HepG2 (cell line): ENCODE data around the gene GRK5. TPM values are rescaled to one million over a fixed set of nuclear protein-coding genes. Genes with fewer than 3 reads are reported as not detected.

Experiments
- polyA plus RNA-seq, 8 experiments: library from polyadenylated mRNA; depleted of rRNA in 3 of 8; stranded (reverse) in 7 of 8; unstranded in 1 of 8; fragments of >200 nt; fragmentation: Illumina TruSeq in 4 of 8; extraction: Trizol in 4 of 8; gene quantifications; 2 replicates each; pipeline versions ENCODE4 v1.2.1 to v1.2.3, GENCODE V29; 2011 to 2016; ENCODE audit warnings: low read depth in 4 of 8, missing spikeins in 1 of 8, mixed read lengths in 1 of 8; ENCODE audit not compliant: insufficient read depth in 1 of 8
- total RNA-seq, 5 experiments: library from RNA; depleted of rRNA; stranded (reverse); fragments of >200 nt; fragmentation: Illumina TruSeq; extraction: Trizol; gene quantifications; 2 replicates each; pipeline ENCODE4 v1.2.3, GENCODE V29; 2016; ENCODE audit warnings: low read depth in 1 of 5
- TF ChIP-seq, protein P1 (sequence below), 2 experiments: IDR thresholded peaks; 2 replicates each; pipeline ENCODE4 v1.6.1; 2011 to 2012; ENCODE audit warnings: low read length in 2 of 2, borderline replicate concordance in 1 of 2, low read depth in 1 of 2, mild to moderate bottlenecking in 1 of 2, moderate library complexity in 1 of 2
- TF ChIP-seq, protein P2 (sequence below), 2 experiments: sonication (generic) in 1 of 2; formaldehyde crosslinking in 1 of 2; IDR thresholded peaks; 2 replicates each; pipeline versions ENCODE4 v1.4.0 to v1.6.1; 2018 to 2020; ENCODE audit warnings: missing genetic modification reagents in 2 of 2, borderline replicate concordance in 1 of 2, low read depth in 1 of 2, mild to moderate bottlenecking in 1 of 2, missing biosample characterization in 1 of 2
- TF ChIP-seq, protein P3 (sequence below): IDR thresholded peaks from 2 replicates; pipeline ENCODE4 v1.6.1; 2016; ENCODE audit warnings: mild to moderate bottlenecking

Gene GRK5
- total and polyA plus RNA-seq, 2 of the 13 experiments (the other 11 are each of a cell fraction or from before 2014, with no cell fraction given): 10.4 to 12.6 TPM

DNA sequence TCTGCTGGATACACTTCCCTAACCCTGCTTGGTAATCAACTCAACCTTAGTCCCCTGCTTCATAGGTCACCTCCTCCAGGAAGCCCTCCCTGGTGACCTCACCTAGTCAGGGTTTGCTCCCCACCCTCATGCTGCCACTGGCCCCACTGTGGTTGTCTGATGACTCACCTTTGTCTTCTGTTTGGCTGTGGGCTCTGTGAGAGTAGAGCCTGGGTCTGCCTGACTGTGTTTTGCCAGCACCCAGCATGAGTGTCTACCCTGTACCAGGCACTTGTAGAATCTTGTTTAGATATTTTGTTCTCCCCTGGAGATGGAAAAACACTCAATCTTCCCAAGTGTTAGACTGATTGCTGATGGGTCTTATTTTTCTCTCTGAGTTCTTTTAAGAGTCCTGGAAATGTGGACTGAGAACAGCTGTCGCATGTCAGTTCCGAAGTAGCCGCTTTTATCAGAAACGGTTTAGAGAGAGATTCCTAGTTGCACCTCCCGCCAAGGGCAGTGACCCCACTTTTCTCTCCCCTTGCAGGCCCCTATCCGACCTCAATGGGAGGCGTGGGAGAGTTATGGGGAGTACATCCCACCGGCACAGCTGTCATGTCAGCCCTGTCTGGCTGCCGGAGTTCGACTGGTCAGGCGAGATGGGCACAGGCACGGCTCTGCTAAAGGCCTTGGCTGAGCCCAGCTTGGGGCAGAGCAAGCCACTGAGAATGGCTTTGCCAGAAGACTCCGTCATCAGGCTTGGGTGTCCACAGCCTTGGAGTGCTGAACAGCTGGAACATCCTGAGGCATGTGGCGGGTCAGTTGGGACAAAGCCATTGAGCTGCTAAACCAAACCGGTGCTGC, 134.3 kb downstream of the GRK5 start (continued):
- TF ChIP-seq, protein P1, sequence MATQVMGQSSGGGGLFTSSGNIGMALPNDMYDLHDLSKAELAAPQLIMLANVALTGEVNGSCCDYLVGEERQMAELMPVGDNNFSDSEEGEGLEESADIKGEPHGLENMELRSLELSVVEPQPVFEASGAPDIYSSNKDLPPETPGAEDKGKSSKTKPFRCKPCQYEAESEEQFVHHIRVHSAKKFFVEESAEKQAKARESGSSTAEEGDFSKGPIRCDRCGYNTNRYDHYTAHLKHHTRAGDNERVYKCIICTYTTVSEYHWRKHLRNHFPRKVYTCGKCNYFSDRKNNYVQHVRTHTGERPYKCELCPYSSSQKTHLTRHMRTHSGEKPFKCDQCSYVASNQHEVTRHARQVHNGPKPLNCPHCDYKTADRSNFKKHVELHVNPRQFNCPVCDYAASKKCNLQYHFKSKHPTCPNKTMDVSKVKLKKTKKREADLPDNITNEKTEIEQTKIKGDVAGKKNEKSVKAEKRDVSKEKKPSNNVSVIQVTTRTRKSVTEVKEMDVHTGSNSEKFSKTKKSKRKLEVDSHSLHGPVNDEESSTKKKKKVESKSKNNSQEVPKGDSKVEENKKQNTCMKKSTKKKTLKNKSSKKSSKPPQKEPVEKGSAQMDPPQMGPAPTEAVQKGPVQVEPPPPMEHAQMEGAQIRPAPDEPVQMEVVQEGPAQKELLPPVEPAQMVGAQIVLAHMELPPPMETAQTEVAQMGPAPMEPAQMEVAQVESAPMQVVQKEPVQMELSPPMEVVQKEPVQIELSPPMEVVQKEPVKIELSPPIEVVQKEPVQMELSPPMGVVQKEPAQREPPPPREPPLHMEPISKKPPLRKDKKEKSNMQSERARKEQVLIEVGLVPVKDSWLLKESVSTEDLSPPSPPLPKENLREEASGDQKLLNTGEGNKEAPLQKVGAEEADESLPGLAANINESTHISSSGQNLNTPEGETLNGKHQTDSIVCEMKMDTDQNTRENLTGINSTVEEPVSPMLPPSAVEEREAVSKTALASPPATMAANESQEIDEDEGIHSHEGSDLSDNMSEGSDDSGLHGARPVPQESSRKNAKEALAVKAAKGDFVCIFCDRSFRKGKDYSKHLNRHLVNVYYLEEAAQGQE (IDR thresholded peaks at IDR 0.05; ENCODE audit: borderline replicate concordance in 1 of 2, low read depth in 1 of 2, low read length in 2 of 2): 0 out of 4 replicates have a peak, but pooled peaks of 1 of the 2 experiments have one; percentile 9
- TF ChIP-seq, protein P2, sequence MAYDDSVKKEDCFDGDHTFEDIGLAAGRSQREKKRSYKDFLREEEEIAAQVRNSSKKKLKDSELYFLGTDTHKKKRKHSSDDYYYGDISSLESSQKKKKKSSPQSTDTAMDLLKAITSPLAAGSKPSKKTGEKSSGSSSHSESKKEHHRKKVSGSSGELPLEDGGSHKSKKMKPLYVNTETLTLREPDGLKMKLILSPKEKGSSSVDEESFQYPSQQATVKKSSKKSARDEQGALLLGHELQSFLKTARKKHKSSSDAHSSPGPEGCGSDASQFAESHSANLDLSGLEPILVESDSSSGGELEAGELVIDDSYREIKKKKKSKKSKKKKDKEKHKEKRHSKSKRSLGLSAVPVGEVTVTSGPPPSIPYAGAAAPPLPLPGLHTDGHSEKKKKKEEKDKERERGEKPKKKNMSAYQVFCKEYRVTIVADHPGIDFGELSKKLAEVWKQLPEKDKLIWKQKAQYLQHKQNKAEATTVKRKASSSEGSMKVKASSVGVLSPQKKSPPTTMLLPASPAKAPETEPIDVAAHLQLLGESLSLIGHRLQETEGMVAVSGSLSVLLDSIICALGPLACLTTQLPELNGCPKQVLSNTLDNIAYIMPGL (CRISPR knock-in tag; IDR thresholded peaks at IDR 0.05; ENCODE audit: borderline replicate concordance in 1 of 2, low read depth in 1 of 2): 0 out of 4 replicates have a peak, but pooled peaks of 1 of the 2 experiments have one; percentile 31
- TF ChIP-seq, protein P3, sequence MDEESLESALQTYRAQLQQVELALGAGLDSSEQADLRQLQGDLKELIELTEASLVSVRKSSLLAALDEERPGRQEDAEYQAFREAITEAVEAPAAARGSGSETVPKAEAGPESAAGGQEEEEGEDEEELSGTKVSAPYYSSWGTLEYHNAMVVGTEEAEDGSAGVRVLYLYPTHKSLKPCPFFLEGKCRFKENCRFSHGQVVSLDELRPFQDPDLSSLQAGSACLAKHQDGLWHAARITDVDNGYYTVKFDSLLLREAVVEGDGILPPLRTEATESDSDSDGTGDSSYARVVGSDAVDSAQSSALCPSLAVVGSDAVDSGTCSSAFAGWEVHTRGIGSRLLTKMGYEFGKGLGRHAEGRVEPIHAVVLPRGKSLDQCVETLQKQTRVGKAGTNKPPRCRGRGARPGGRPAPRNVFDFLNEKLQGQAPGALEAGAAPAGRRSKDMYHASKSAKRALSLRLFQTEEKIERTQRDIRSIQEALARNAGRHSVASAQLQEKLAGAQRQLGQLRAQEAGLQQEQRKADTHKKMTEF: peak; percentile 13
